NB4 (cell line): Measurements from ENCODE around the gene KCNJ10.

ENCODE experiments used
- MYC ChIP-seq: IDR thresholded peaks from 2 replicates; pipeline ENCODE4 v1.6.1; 2011; ENCODE audit warnings: low read depth, low read length
- TF ChIP-seq, protein P1 (sequence below): IDR thresholded peaks from one replicate; pipeline ENCODE4 v1.5.1; 2012; ENCODE audit warnings: low read depth, low read length

DNA sequence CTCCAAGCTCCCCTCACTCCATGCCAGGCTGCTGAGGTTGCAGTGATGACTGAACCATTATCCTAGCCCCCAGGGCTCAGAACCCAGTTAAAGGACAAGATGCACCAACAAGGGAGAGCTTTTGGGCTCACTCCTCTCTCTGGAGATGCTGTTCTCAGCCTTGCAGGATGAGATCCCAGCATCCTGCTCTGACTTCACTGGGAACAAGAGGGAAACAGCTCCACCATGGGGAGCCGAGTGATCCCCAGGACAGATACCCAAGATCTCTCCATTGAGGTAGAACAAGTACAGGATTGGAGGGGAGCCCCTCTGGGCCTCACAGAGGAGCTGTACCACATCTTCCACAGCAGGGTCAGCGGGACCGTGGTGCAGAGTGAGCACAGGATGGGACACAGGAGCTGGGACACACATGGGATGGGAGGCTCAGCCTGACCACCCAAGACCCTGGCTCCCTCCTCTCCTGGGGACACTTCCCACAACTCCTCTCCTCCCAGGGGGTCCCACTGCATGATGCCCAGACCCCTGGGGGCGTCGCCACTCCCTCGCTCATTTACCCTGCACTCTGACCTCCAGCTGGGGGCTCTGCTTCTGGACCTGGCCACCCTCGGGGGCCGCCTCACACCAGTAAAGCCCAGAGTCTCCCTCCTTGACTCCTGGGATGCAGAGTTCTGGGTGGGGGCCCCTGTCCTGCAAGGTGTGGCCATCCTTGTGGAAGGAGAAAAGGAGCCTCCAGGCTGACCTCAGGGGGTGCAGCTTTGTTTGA is 97.3 kb downstream of the KCNJ10 start:
- TF ChIP-seq, protein P1, sequence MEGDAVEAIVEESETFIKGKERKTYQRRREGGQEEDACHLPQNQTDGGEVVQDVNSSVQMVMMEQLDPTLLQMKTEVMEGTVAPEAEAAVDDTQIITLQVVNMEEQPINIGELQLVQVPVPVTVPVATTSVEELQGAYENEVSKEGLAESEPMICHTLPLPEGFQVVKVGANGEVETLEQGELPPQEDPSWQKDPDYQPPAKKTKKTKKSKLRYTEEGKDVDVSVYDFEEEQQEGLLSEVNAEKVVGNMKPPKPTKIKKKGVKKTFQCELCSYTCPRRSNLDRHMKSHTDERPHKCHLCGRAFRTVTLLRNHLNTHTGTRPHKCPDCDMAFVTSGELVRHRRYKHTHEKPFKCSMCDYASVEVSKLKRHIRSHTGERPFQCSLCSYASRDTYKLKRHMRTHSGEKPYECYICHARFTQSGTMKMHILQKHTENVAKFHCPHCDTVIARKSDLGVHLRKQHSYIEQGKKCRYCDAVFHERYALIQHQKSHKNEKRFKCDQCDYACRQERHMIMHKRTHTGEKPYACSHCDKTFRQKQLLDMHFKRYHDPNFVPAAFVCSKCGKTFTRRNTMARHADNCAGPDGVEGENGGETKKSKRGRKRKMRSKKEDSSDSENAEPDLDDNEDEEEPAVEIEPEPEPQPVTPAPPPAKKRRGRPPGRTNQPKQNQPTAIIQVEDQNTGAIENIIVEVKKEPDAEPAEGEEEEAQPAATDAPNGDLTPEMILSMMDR: no peak
- no peak for TF ChIP-seq MYC
